Stomach (tissue), 4 donors: Measurements from ENCODE around the gene SUV39H2.

ENCODE experiments used
- POLR2A ChIP-seq, 4 donors: fragments of 450-650 bp; IDR thresholded peaks; one replicate each; pipeline ENCODE4 v1.6.1; 2016; ENCODE audit warnings: antibody characterized with exemption in 4 of 4, control low read depth in 2 of 4, mild to moderate bottlenecking in 1 of 4, moderate library complexity in 1 of 4
- TF ChIP-seq, protein P1 (sequence below), 7 experiments: fragments of 450-650 bp in 4 of 7; fragments of 200-600 bp in 3 of 7; sonication (generic) in 3 of 7; IDR thresholded peaks; one replicate each; pipeline ENCODE4 v1.5.1; 2016 to 2019; ENCODE audit warnings: antibody characterized with exemption in 7 of 7, control low read depth in 2 of 7, mild to moderate bottlenecking in 1 of 7

DNA sequence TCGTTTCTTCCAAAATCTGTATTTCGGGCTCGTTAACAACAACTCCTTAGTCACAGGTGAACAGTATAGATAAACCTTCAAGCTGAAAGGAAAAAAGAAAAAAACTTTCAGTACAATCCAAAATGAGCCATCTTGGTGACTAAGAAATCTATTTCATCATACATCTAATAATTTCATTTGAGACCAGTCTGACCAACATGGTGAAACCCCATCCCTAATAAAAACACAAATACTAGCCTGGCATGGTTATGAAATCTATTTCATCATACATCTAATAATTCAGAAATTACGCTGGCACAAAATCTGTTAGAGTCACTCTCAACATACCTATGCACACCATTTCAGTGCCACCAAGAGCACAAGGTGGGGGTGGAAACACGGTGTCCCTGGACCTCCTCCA lies 66.4 kb downstream of the SUV39H2 start:
- TF ChIP-seq, protein P1, sequence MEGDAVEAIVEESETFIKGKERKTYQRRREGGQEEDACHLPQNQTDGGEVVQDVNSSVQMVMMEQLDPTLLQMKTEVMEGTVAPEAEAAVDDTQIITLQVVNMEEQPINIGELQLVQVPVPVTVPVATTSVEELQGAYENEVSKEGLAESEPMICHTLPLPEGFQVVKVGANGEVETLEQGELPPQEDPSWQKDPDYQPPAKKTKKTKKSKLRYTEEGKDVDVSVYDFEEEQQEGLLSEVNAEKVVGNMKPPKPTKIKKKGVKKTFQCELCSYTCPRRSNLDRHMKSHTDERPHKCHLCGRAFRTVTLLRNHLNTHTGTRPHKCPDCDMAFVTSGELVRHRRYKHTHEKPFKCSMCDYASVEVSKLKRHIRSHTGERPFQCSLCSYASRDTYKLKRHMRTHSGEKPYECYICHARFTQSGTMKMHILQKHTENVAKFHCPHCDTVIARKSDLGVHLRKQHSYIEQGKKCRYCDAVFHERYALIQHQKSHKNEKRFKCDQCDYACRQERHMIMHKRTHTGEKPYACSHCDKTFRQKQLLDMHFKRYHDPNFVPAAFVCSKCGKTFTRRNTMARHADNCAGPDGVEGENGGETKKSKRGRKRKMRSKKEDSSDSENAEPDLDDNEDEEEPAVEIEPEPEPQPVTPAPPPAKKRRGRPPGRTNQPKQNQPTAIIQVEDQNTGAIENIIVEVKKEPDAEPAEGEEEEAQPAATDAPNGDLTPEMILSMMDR (IDR thresholded peaks at IDR 0.05) = no peak
- no peak for TF ChIP-seq POLR2A (IDR thresholded peaks at IDR 0.05)
